ENCODE data around the gene GIGYF1. TPM values are rescaled to one million over a fixed set of nuclear protein-coding genes. Genes with fewer than 3 reads are reported as not detected.

Gene GIGYF1
- total RNA-seq, 1 donor, result 20.7 TPM

DNA sequence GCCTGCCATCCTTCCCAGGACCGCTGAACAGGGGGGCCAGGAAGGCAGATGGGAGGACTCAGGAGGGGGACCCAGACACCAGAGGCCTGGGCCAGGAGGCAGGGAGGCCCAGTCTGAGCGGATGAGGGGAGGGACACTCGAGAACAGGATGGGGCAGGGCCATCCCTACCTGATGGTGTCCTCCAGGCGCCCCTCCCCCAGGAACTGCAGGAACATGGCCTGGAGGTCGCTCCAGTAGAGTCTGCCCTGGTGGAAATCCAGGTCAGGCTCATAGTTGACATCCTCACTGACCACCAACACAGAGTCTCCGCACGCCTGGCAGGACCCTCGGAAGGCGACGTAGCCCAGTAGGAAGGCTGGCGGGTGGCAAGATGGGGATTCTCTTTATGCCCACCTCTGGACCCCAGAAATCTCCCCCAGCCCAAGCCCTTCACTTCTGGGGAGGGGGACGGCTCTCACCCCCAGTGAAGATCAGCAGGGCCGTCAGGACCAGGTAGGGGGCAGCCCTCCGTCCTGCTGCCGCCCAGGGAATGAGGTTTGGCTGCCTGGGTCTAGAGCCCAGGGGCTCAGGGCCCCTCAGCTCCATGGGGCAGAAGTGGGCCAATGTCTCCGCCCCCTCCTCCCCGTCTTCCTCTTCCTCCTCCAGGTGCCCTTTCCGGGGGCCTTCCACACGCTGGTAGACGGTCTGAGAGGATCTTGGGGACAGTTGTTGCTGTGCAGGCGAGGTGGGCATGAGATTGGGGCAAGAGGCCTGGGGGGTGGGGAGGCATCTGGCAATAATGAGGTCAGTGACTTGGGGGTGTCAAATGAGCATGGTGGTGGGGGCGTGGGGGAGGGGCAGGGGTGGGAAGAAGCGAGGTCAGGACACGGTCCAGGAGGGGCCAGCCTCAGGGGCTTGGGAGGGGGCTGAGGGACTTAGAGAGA, 53.3 kb downstream of the GIGYF1 start:
- no peak for DNase-seq (ENCODE audit: low read depth)
- H3K4me3 ChIP-seq (ENCODE audit: low read depth, low read length), result no peak overlapping the region
- TF ChIP-seq, protein P1, sequence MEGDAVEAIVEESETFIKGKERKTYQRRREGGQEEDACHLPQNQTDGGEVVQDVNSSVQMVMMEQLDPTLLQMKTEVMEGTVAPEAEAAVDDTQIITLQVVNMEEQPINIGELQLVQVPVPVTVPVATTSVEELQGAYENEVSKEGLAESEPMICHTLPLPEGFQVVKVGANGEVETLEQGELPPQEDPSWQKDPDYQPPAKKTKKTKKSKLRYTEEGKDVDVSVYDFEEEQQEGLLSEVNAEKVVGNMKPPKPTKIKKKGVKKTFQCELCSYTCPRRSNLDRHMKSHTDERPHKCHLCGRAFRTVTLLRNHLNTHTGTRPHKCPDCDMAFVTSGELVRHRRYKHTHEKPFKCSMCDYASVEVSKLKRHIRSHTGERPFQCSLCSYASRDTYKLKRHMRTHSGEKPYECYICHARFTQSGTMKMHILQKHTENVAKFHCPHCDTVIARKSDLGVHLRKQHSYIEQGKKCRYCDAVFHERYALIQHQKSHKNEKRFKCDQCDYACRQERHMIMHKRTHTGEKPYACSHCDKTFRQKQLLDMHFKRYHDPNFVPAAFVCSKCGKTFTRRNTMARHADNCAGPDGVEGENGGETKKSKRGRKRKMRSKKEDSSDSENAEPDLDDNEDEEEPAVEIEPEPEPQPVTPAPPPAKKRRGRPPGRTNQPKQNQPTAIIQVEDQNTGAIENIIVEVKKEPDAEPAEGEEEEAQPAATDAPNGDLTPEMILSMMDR (IDR thresholded peaks at IDR 0.05; ENCODE audit: insufficient read depth, low read length), result no peak

- TF ChIP-seq, protein P1 (IDR thresholded peaks at IDR 0.05; ENCODE audit: insufficient read depth, low read length), result no peak
- no peak for DNase-seq (ENCODE audit: low read depth)
- H3K4me3 ChIP-seq (ENCODE audit: low read depth, low read length), result no peak overlapping the region
Measured at GRCh38 chr7:100639995-100640516, 54.0 kb downstream of the GIGYF1 start.

- DNase-seq (ENCODE audit: low read depth), result no peak
- peak overlapping the region; percentile 49 for H3K4me3 ChIP-seq (ENCODE audit: low read depth, low read length)
- TF ChIP-seq, protein P1 (IDR thresholded peaks at IDR 0.05; ENCODE audit: insufficient read depth, low read length), result peak; percentile 27
Measured at GRCh38 chr7:100632951-100633717, 60.9 kb downstream of the GIGYF1 start.

DNA sequence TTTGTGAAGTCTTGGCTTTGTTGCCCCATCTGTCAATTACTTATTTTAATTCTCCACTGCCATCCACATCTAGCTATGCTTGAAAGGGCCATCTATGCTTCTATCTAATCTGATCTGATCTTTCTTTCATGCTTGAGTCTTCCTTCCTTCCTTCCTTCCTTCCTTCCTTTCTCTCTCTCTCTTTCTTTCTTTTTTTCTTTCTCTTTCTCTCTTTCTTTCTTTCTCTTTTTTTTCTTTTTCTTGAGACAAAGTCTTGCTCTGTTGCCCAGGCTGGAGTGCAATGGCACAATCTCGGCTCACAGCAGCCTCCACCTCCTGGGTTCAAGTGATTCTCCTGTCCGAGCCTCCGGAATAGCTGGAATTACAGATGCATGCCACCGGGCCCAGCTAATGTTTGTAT, 64.0 kb downstream of the GIGYF1 start:
- no peak for DNase-seq (ENCODE audit: low read depth)
- no peak overlapping the region for H3K4me3 ChIP-seq (ENCODE audit: low read depth, low read length)
- TF ChIP-seq, protein P1 (IDR thresholded peaks at IDR 0.05; ENCODE audit: insufficient read depth, low read length), result no peak

Other genes with a start within 250 kb of the GIGYF1 start
- 0.27 TPM in 1 of 2 replicates, not detected in the other for gene SPACDR, start 230.0 kb downstream of the GIGYF1 start, total RNA-seq (ENCODE audit: low replicate concordance)
- 25.6 and 31.6 TPM in 2 replicates for gene TSC22D4, start 215.0 kb downstream of the GIGYF1 start, total RNA-seq (ENCODE audit: low replicate concordance)
- gene NYAP1, start 210.3 kb downstream of the GIGYF1 start, total RNA-seq (ENCODE audit: low replicate concordance), result 0.81 and 5.6 TPM in 2 replicates
- 10.7 and 19.3 TPM in 2 replicates for gene AGFG2, start 155.0 kb downstream of the GIGYF1 start, total RNA-seq (ENCODE audit: low replicate concordance)
- gene SAP25, start 120.3 kb downstream of the GIGYF1 start, total RNA-seq (ENCODE audit: low replicate concordance), result not detected in 2 replicates
- gene LRCH4, start 108.1 kb downstream of the GIGYF1 start, total RNA-seq (ENCODE audit: low replicate concordance), result 9.4 and 21.3 TPM in 2 replicates
- gene FBXO24, start 107.9 kb downstream of the GIGYF1 start, total RNA-seq (ENCODE audit: low replicate concordance), result 0.54 TPM in 1 of 2 replicates, not detected in the other
- gene PCOLCE, start 91.9 kb downstream of the GIGYF1 start, total RNA-seq (ENCODE audit: low replicate concordance), result 165 and 286 TPM in 2 replicates
- 1.8 and 11.4 TPM in 2 replicates for gene MOSPD3, start 81.7 kb downstream of the GIGYF1 start, total RNA-seq (ENCODE audit: low replicate concordance)
- gene TFR2, start 52.7 kb downstream of the GIGYF1 start, total RNA-seq (ENCODE audit: low replicate concordance), result 0.08 and 1.2 TPM in 2 replicates
- not detected in 2 replicates for gene ACTL6B, start 37.8 kb downstream of the GIGYF1 start, total RNA-seq (ENCODE audit: low replicate concordance)
- gene GNB2, start 20.5 kb downstream of the GIGYF1 start, total RNA-seq (ENCODE audit: low replicate concordance), result 38.5 and 89.1 TPM in 2 replicates
- 17.8 and 32.4 TPM in 2 replicates for gene POP7, start 11.9 kb upstream of the GIGYF1 start, total RNA-seq (ENCODE audit: low replicate concordance)
- gene EPO, start 26.2 kb upstream of the GIGYF1 start, total RNA-seq (ENCODE audit: low replicate concordance), result not detected in 2 replicates
- not detected in 2 replicates for gene ZAN, start 39.3 kb upstream of the GIGYF1 start, total RNA-seq (ENCODE audit: low replicate concordance)
- 24.9 and 37.9 TPM in 2 replicates for gene EPHB4, start 133.3 kb upstream of the GIGYF1 start, total RNA-seq (ENCODE audit: low replicate concordance)
- 13.9 and 14.3 TPM in 2 replicates for gene SLC12A9, start 158.5 kb upstream of the GIGYF1 start, total RNA-seq (ENCODE audit: low replicate concordance)
- 71.4 and 81.3 TPM in 2 replicates for gene TRIP6, start 173.1 kb upstream of the GIGYF1 start, total RNA-seq (ENCODE audit: low replicate concordance)
- 25.3 and 41.2 TPM in 2 replicates for gene SRRT, start 180.9 kb upstream of the GIGYF1 start, total RNA-seq (ENCODE audit: low replicate concordance)
- 2.2 and 3.3 TPM in 2 replicates for gene UFSP1, start 195.5 kb upstream of the GIGYF1 start, total RNA-seq (ENCODE audit: low replicate concordance)
- gene ACHE, start 201.6 kb upstream of the GIGYF1 start, total RNA-seq (ENCODE audit: low replicate concordance), result 0.16 TPM in 1 of 2 replicates, not detected in the other